Measurements from ENCODE around the gene ZNF580. TPM values are rescaled to one million over a fixed set of nuclear protein-coding genes. Genes with fewer than 3 reads are reported as not detected.

The ZNF580 gene
- total and polyA plus RNA-seq, 7 donors = 10.4 to 45.5 (median 24.0) TPM

DNA sequence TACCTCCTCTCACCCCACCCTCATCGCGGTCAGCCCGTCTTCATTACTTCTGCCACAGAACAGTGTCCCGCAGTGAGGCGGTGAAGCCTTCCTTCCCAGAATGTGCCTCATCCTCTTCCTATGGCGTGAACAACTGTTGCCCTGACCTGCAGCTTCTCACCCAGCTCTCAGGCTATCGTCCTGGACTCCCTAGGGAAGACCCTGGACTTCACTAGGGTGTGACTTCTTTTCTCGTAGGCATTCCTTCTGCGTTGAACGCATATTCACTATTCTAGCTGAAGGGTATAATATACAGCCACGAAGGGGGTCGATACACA, 34.4 kb upstream of the ZNF580 start:
- TF ChIP-seq, protein P1, sequence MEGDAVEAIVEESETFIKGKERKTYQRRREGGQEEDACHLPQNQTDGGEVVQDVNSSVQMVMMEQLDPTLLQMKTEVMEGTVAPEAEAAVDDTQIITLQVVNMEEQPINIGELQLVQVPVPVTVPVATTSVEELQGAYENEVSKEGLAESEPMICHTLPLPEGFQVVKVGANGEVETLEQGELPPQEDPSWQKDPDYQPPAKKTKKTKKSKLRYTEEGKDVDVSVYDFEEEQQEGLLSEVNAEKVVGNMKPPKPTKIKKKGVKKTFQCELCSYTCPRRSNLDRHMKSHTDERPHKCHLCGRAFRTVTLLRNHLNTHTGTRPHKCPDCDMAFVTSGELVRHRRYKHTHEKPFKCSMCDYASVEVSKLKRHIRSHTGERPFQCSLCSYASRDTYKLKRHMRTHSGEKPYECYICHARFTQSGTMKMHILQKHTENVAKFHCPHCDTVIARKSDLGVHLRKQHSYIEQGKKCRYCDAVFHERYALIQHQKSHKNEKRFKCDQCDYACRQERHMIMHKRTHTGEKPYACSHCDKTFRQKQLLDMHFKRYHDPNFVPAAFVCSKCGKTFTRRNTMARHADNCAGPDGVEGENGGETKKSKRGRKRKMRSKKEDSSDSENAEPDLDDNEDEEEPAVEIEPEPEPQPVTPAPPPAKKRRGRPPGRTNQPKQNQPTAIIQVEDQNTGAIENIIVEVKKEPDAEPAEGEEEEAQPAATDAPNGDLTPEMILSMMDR (IDR thresholded peaks at IDR 0.05) = no peak
- TF ChIP-seq EP300 (IDR thresholded peaks at IDR 0.05) = no peak
- no peak for TF ChIP-seq POLR2A (IDR thresholded peaks at IDR 0.05)
- no peak for TF ChIP-seq POLR2AphosphoS5 (IDR thresholded peaks at IDR 0.05)
- intact Hi-C loops (cut with DNase I) = loop anchor here (1.0 kb wide), 1 partner anchor 89 kb away; no protein-coding TSS in a partner anchor
- DNase-seq = no peak
- Histone ChIP-seq H3K4me1 (peaks cover 0 to 40% (median 32%) of the 10 kb centered on the region in 4 donors), H3K4me3 (peak overlapping the region in 3 of 4 donors; percentile 79 to 93 (median 87)), H3K27me3 (no peaks in the 10 kb centered on the region), H3K27ac (peak overlapping the region; percentile 95 to 98 (median 96)), H3K36me3 (peaks cover 0 to 16% (median 7%) of the 10 kb centered on the region in 4 donors), H3K9me3 (no peaks in the 10 kb centered on the region)
- WGBS, 2 donors = 19 to 25% methylated on average over 12 of the region's 12 CpGs

DNA sequence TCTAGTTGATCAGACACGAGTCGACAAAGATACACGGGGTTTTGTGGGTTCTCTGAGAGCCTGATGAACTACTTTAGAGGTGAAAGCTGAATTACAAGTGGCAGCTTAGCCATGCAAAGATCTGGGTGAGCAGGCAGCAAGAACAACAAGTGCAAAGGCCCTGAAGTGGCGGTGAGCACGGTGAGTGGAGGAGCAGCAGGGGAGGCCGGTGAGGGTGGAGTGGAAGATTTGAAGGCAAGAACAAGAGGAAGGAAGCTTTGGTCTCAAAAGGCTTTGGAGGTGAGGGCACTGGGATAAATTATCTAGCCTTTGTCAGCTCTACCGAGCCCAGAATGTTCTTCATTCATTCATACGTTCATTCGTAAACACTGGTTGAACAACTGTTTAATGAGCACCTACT, 34.0 kb upstream of the ZNF580 start:
- Histone ChIP-seq H3K36me3 (peaks cover 0 to 16% (median 7%) of the 10 kb centered on the region in 4 donors), H3K9me3 (no peaks in the 10 kb centered on the region), H3K4me3 (no peak overlapping the region), H3K4me1 (peaks cover 0 to 43% (median 32%) of the 10 kb centered on the region in 4 donors), H3K27ac (peak overlapping the region; percentile 95 to 98 (median 96)), H3K27me3 (no peaks in the 10 kb centered on the region)
- intact Hi-C loops (cut with DNase I) = loop anchor here (1.0 kb wide), 1 partner anchor 90 kb away; no protein-coding TSS in a partner anchor
- TF ChIP-seq POLR2AphosphoS5 (IDR thresholded peaks at IDR 0.05) (no peak), EP300 (IDR thresholded peaks at IDR 0.05) (no peak), POLR2A (IDR thresholded peaks at IDR 0.05) (no peak)
- TF ChIP-seq, protein P1 (IDR thresholded peaks at IDR 0.05) = no peak
- 75 to 80% methylated on average over 9 of the region's 9 CpGs for WGBS, 2 donors
- no peak for DNase-seq

DNA sequence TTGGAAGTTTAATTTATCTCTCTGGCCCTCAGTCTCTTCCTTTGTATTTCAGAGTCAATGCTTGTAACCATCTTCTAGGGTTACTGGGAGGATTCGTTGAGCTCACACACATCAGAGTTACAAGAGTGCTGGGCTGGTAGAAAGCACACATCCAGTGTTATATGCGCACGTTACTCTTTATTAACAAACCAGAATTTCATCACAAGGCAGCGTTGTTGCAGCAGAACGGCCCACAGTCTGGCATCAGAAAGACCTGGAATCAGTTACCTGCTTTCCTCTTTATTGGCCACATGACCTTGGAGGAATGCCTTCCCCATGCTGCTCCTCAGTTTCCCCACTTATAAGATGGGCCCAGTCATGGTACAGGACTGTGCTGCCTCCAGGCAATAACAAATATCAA, 31.5 kb upstream of the ZNF580 start:
- WGBS, 2 donors = 90 to 93% methylated on average over 5 of the region's 5 CpGs
- intact Hi-C loops (cut with DNase I) = no loop called here
- no peak for DNase-seq

GRCh38 chr19:55611300-55611982, 29.4 kb upstream of the ZNF580 start:
- Histone ChIP-seq H3K4me1 (peaks cover 0 to 30% (median 13%) of the 10 kb centered on the region in 4 donors), H3K4me3 (no peak overlapping the region), H3K27me3 (no peaks in the 10 kb centered on the region), H3K9me3 (no peaks in the 10 kb centered on the region), H3K27ac (no peak overlapping the region), H3K36me3 (peaks cover 12 to 44% (median 26%) of the 10 kb centered on the region in 4 donors)
- 86 to 88% methylated on average over 15 of the region's 15 CpGs for WGBS, 2 donors
- TF ChIP-seq POLR2AphosphoS5 (IDR thresholded peaks at IDR 0.05) (no peak), EP300 (IDR thresholded peaks at IDR 0.05) (no peak), POLR2A (IDR thresholded peaks at IDR 0.05) (no peak)
- TF ChIP-seq, protein P1 (IDR thresholded peaks at IDR 0.05) = no peak
- intact Hi-C loops (cut with DNase I) = no loop called here
- no peak for DNase-seq

More for the DNA sequence above, 31.5 kb upstream of the ZNF580 start:
- Histone ChIP-seq H3K27ac (no peak overlapping the region), H3K4me3 (no peak overlapping the region), H3K4me1 (peaks cover 0 to 42% (median 27%) of the 10 kb centered on the region in 4 donors), H3K9me3 (no peaks in the 10 kb centered on the region), H3K36me3 (peaks cover 0 to 25% (median 7%) of the 10 kb centered on the region in 4 donors), H3K27me3 (no peaks in the 10 kb centered on the region)
- TF ChIP-seq POLR2A (IDR thresholded peaks at IDR 0.05) (no peak), EP300 (IDR thresholded peaks at IDR 0.05) (no peak), POLR2AphosphoS5 (IDR thresholded peaks at IDR 0.05) (no peak)
- TF ChIP-seq, protein P1 (IDR thresholded peaks at IDR 0.05) = no peak

Data from sigmoid colon (tissue), 7 donors.